Activated effector memory CD4-positive, alpha-beta T cell treated with anti-CD3 and anti-CD28 coated beads, Interleukin-2, amount 50 U/mL, for 16 hours (primary cell): ENCODE data around the gene KLHL29.

Experiments
- DNase-seq: peaks from one replicate; pipeline ENCODE4 v3.0.0-alpha.2; 2020

Gene KLHL29

GRCh38 chr2:23478933-23479683 lies 94.1 kb downstream of the KLHL29 start:
- peak; percentile 43 for DNase-seq

DNA sequence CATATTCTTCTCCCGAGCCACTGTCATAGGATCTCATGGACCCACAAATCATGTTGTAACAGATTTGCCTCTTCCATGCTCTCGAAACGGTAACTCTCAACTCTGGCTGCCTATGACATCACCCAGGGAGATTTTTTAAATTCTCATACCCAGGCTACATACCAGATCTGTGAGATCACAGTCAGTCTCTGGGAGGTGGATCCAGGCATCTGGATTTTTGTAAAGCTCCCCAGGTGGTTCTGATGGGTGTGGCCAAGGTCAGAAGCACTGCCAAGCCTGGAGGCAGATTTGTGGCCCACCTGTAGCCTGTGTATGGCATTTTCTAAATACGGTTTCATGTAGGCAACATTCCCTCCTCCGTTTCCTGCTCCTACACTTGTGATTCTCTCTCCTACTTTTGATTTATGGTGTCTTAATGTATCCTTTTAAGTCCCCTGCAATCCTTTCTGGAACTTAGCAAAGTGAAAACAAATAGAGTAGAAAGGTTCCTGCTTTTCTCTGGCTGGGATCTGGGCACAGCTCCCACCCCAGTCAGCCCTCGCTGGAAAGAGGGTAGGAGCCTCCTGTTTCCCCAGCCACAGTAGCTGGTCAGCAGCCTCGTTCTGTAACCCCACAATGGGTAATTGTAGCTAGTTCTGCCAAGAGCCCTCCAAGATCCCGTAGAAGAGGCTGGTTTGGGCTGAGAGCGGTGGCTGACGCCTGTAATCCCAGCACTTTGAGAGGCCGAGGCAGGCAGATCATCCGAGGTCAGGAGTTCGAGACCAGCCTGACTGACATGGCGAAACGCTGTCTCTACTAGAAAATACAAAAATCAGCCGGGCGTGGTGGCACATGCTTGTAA lies 96.2 kb downstream of the KLHL29 start:
- no peak for DNase-seq

DNA sequence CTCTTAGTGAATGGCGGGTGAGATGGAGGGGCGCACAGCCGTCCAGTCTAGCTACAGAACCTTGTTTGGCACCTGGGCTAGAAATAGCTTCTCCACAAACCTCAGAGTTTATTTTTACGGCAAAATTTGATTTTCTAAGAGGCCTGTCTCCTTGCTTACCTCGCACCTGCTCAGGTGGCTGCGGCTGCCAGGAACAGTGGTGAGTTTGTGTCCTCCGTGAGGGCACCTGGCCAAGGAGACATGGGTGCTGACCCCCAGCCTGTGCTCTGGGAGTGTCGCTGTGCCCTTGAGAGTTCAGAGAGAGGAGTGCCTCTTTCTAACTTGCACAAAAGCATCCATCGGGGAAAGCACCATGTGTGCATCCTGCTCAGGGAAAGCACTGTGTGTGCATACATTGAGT lies 97.2 kb downstream of the KLHL29 start:
- DNase-seq, result no peak

GRCh38 chr2:23482607-23483006 lies 97.6 kb downstream of the KLHL29 start:
- no peak for DNase-seq

GRCh38 chr2:23483791-23484190 lies 98.8 kb downstream of the KLHL29 start:
- DNase-seq, result no peak

DNA sequence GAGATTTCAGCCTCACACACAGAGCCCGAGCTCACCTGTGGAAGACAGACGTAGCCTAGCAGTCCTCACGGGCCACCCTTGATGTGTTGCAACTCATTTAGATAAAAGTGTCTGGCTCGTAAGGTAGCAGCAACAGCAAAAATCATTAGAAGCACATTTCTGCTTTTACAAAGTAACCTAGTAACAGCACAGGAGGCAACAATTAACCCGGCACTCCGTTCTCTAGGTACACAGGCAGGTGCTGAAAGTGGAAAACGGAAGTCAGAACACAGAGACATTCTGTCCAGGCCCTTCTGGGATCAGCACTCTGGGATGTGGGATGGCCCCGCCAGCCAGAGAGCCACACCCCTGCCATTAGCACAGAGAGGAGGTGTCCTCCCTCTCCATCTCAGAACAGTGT lies 99.3 kb downstream of the KLHL29 start:
- no peak for DNase-seq

- no peak for DNase-seq
Measured at GRCh38 chr2:23484767-23485166, 99.8 kb downstream of the KLHL29 start.

DNA sequence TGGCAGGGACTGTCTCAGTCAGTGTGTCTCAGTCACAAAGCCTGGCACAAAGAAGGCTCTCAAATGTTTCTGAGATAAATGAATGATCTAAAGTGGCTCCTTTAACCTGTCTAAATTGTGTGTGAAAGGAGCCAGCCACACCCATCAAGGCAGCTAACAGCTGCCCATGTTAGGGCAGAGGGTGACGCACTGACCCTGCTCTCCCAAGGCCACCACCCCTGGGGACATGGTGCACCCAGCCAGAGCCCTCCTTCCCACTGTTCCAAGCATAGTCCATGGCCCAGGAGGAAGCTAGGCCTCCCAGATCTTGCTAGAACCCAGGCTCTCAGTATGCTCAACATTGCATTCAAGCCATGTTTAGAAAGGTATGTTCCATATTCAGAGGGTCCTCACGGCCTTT lies 100.3 kb downstream of the KLHL29 start:
- no peak for DNase-seq

- DNase-seq, result no peak
Measured at GRCh38 chr2:23485841-23486683, 101.1 kb downstream of the KLHL29 start.

DNA sequence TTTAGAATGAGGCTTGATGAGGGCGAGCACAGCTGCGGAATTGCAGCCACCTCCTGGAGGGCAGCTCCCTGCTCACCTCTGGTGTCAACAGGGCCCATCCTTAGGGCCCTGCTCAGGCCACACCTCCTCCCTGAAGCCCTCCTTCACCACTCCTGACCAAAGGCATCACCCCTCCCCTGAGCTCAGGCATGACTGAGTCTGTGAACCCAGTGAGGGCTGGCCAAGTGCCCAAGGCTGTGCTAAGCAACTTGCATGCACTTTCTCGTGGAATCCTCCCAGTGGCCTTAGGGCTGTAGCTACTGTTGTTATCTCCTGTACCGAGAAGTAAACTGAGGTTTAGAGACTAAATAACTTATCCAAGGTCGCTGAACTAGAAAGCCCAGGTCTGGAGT lies 101.7 kb downstream of the KLHL29 start:
- DNase-seq, result no peak

GRCh38 chr2:23487735-23488492 lies 102.9 kb downstream of the KLHL29 start:
- DNase-seq, result no peak

DNA sequence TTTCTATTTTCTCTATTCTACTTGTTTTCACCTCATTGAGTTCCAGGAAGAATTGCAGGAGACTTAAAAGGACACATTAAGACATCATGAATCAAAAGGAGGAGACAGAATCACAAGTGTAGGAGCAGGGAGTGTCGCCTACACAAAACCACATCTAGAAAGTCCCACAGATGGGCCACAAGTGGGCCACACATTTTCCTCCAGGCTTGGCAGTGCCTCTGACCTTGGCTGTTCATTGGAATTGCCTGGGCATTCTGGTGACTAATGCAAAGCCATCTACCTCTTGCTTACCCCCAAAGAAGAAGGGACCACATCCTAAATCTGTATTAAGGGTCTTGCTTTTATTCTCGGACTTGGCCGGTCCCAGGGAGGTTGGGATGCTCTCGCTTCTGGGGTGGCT lies 103.6 kb downstream of the KLHL29 start:
- no peak for DNase-seq

GRCh38 chr2:23489471-23490322 lies 104.7 kb downstream of the KLHL29 start:
- no peak for DNase-seq

GRCh38 chr2:23491591-23492336 lies 106.8 kb downstream of the KLHL29 start:
- DNase-seq, result no peak

- DNase-seq, result no peak
Measured at GRCh38 chr2:23492337-23492675, 107.3 kb downstream of the KLHL29 start.

- no peak for DNase-seq
Measured at GRCh38 chr2:23492921-23493320, 107.9 kb downstream of the KLHL29 start.

GRCh38 chr2:23493846-23494245 lies 108.9 kb downstream of the KLHL29 start:
- no peak for DNase-seq

DNA sequence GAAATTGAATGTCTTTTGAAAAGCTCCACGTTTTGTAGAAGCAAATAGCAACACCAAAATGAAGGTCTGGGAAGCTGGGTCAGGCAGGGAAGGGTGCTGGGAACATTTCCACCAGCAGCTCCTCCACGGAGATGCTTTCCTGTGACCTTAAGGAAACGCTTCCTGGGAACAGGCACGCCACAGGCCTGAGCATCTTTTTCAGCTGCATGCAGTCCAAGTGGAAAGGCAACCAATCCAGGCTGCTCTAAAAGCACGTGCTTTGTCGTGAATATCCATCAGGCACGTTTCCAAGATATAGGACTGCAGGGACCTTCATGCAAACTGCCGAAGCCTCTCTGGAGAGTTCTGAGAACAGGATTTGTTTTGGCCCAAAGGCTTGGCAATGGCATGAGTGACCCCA lies 109.3 kb downstream of the KLHL29 start:
- DNase-seq, result no peak

GRCh38 chr2:23495661-23496114 lies 110.7 kb downstream of the KLHL29 start:
- DNase-seq, result no peak

- no peak for DNase-seq
Measured at GRCh38 chr2:23496456-23496855, 111.5 kb downstream of the KLHL29 start.

DNA sequence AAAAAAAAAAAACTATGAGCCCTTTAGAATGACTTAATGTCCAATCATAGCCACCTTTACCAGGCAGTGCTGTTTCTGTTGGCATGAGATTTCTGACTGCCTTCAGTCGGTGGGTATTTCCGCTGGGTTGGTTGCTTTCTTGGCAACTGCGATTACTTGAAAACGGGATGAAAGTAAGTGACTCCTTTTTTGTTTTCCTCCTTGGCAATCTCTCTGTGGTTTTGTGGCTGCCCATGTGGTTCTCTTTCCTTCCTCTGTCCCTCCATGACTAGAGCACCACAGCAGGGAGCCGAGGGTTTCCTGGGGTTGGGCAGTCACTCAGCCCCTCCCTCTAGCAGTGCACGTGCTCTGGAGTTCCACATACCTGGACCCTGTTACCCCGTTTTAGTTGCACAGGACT lies 112.1 kb downstream of the KLHL29 start:
- DNase-seq, result no peak
